GM12891 (cell line): ENCODE data around the gene YIF1B.

Source experiments
- DNase-seq: peaks from one replicate; pipeline ENCODE4 v3.0.0; 2011; ENCODE audit warnings: low spot score; ENCODE audit not compliant: insufficient read length
- FAIRE-seq: peaks from 2 replicates; lab custom pipeline; 2011; peaks lifted over from hg19 to GRCh38; lab: Jason Lieb, UNC
- PAX5 ChIP-seq: IDR thresholded peaks from 2 replicates; pipeline ENCODE4 v1.6.1; 2011; ENCODE audit warnings: low read length, moderate library complexity, mild to moderate bottlenecking; ENCODE audit not compliant: insufficient read depth, severe bottlenecking
- POLR2A ChIP-seq: IDR thresholded peaks from 2 replicates; pipeline ENCODE4 v1.6.1; 2011; ENCODE audit warnings: low read depth, low read length, control low read depth
- POLR2AphosphoS5 ChIP-seq: IDR thresholded peaks from 2 replicates; pipeline ENCODE4 v1.6.1; 2011; ENCODE audit warnings: low read depth, low read length, control low read depth
- POU2F2 ChIP-seq: IDR thresholded peaks from 2 replicates; pipeline ENCODE4 v1.6.1; 2011; ENCODE audit warnings: low read depth, mild to moderate bottlenecking, control low read depth, low read length, moderate library complexity
- SPI1 ChIP-seq: IDR thresholded peaks from 2 replicates; pipeline ENCODE4 v1.6.1; 2011; ENCODE audit warnings: low read depth, low read length, control low read depth
- TAF1 ChIP-seq: IDR thresholded peaks from 2 replicates; pipeline ENCODE4 v1.6.1; 2011; ENCODE audit warnings: low read depth, low read length, control low read depth

Gene YIF1B

DNA sequence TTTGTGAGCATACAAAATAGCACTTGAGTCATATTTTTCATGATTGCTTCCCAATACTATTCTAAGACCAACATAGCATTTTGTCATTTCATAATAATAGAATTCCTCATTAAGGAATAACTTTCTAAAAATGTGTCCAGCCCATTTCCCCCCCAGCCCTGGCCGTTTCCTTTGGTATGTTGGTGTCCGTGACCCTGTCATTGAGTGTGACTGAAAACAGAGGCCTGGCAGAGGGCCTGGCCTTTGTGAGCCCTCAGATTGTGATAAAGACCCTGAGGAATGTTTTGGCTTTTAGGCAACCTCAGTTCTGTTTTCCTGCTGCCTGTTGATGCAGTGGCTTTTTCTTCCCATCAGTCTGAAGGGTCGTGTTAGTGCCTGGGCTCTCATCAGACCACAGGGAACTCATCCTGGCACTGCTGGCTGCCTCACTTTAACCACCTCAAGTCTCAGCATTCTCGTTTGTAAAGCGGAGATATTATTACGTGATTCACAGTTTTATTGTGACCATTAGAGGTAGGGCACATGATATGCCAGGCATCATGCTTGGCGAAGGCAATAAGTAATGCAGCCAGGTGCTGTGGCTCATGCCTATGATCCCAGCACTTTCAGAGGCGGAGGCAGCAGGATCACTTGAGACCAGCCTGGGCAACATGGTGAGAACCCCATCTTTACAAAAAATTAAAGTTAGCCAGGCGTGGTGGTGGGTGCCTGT is 37.6 kb downstream of the YIF1B start:
- no peak for DNase-seq
- FAIRE-seq = no peak
- TF ChIP-seq SPI1 = no peak
- no peak for TF ChIP-seq TAF1
- TF ChIP-seq PAX5 = no peak
- TF ChIP-seq POU2F2 = no peak
- TF ChIP-seq POLR2A = no peak
- no peak for TF ChIP-seq POLR2AphosphoS5

- DNase-seq = no peak
- no peak for TF ChIP-seq TAF1
- FAIRE-seq = no peak
These were observed 38.2 kb downstream of the YIF1B start for GRCh38 chr19:38277549-38277948.

DNA sequence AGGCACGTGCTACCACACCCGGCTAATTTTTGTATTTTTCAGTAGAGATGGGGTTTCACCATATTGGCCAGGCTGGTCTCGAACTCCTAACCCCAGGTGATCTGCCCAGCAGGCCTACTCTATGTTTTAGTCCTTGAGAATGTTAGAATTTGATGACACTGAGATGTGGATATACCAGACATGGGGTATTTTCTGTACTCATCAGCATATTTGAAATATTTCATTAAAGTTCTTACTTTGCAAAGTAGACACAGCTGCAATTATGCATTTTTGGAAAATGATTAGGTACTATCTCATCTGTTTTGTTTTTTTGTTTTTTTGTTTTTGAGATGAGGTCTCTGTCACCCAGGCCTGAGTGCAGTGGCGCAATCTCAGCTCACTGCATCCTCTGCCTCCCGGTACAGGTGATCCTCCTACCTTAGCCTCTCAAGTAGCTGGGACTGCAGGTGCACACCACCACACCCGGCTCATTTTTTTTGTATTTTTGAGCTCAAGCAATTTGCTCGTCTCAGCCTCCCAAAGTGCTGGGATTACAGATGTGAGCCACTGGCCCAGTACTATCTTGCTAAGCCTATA is 38.7 kb downstream of the YIF1B start:
- no peak for TF ChIP-seq POLR2A
- no peak for TF ChIP-seq PAX5
- TF ChIP-seq TAF1 = no peak
- TF ChIP-seq SPI1 = no peak
- TF ChIP-seq POU2F2 = no peak
- no peak for TF ChIP-seq POLR2AphosphoS5
- FAIRE-seq (no peak), DNase-seq (no peak)

DNA sequence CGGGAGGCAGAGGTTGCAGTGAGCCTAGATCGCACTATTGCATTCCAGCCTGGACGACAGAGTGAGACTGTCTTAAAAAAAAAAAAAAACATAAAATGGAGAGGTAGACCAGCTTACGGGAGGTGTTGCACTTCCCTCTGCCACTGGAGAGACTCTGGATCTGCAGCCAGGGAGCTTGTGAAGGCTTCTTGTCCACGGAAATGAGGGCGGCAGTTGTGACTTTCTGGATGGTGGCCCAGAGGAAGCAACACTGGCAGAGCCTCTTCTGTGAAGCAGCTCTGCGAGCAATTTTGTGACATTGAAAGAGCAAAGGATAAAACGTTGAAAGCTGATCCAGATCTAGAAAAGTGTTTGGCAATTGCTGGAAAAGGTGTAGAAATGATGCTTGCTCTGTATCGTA is 41.0 kb downstream of the YIF1B start:
- DNase-seq = no peak
- TF ChIP-seq POLR2AphosphoS5 = no peak
- TF ChIP-seq PAX5 = no peak
- no peak for TF ChIP-seq SPI1
- no peak for TF ChIP-seq POU2F2
- TF ChIP-seq TAF1 = no peak
- TF ChIP-seq POLR2A = no peak
- FAIRE-seq = no peak

GRCh38 chr19:38273499-38273898 is 42.2 kb downstream of the YIF1B start:
- FAIRE-seq = no peak
- DNase-seq = no peak
- TF ChIP-seq POLR2A (no peak), POU2F2 (no peak), TAF1 (no peak), SPI1 (no peak), POLR2AphosphoS5 (no peak), PAX5 (no peak)

DNA sequence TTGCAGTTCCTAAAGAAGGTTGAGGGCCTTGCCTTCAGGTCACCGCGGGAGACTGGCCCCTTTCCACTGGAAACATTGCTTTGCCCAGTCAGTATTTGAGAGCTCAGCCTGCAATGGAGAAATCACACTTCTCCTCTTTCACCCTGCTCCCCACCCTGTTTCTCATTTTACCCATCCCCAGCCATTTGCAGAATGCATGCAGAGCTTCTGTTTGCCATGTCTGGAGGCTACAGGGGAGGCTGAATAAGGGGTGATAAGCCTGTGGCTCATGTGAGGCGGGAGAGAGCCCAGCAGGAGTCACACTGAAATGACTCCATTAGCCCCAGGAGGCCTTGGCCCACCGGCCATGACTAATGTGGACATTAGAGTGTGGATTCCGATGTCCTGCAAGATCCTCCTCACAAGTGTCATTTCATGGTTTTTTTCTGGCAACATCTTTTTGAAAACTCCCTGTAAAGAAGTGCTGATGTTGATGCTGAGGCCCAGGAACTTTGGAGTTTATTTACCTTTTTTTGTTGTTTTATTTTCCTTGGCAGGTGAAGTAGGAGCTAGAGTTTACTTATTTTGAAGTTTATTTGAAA is 45.1 kb downstream of the YIF1B start:
- FAIRE-seq (no peak), DNase-seq (no peak)

DNA sequence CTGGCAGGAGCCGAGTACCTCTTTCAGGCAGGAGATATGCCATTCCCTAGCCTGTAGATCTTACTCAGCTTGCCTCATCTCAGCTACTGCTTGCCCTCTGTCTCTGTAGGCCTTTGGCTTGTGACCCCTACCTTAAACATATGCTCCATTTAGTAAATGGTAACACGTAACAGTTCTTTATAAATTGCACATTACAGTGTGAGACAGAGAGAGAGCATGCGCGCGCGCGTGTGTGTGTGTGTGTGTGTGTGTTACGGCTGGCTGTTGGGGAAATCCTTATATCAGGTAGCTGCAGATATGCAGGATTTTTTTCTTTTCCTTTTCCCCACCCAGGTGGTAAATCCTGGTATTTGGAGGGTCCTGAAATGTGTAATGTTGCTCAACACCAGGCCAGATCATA is 47.2 kb downstream of the YIF1B start:
- DNase-seq (no peak), FAIRE-seq (no peak)
- no peak for TF ChIP-seq POLR2AphosphoS5
- TF ChIP-seq SPI1 = no peak
- TF ChIP-seq PAX5 = no peak
- TF ChIP-seq POLR2A = no peak
- no peak for TF ChIP-seq POU2F2
- TF ChIP-seq TAF1 = no peak

More for the DNA sequence above, 45.1 kb downstream of the YIF1B start:
- TF ChIP-seq POLR2AphosphoS5 (no peak), POU2F2 (no peak), SPI1 (no peak), POLR2A (no peak), PAX5 (no peak), TAF1 (no peak)

DNA sequence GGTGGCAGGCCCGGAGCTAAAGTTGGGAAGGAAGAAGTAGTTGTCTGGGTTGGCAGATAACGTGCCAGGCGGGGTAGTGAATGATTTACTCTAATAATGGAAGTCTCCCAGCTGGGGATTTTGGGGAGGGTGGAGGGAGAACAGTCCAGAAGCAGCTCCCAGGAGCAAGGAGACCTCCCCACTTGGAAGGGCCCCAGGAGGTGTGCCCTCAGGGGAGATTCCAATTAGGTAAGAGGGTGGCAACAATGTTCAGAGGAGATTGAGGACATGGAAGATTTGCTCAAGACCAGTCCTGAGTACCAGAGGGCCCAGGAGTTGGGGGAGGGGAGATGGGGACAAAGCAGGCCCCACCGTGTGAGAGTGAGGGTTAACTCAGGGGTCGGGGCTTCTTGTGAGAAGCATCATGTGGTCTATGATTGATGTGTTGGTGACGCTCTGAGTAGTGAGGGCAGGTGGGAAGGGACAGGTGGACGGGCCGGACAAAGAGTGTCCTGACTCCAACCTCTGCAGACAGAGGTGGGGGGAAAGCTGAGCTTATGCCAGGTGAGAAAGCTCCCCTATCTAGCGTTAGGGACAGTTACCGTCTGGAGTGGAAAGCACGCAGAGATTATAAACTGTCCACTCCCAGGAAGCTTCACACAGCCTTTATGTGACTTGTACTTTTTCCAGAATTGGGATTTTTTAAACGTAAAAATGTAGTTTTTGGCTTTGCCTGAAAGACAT is 47.8 kb downstream of the YIF1B start:
- DNase-seq (no peak), FAIRE-seq (no peak)
- TF ChIP-seq POU2F2 (no peak), POLR2AphosphoS5 (no peak), SPI1 (no peak), PAX5 (no peak), POLR2A (no peak), TAF1 (no peak)

DNA sequence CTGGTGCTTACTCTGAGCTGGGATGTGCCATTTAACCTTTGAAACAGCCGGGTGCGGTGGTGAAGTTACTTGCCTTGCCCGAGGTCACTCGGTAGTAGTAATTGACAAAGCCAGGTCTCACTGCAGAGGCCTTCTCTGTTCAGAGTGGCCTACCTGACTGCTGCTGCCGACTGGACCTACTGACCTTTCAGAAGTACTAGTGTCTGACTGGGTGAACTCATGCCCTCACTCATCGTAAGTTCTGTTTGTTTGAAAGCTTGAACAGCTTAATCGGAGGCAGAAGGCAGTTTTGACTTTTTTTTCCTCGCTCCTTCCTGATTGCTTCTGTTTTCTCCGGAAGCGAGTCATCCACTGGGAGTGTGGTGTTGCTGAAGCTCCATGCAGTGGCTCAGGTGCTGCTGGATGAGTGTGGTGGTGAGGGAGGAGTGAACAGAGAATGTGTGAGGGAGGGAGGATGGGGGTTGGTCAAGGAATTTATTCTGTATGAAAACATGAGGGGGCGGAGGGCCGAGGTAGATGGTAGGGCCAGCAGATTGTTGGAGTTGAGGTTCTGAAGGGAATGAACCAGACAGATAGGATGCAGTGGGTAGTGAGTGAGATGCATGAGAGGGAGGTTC is 48.7 kb downstream of the YIF1B start:
- DNase-seq (no peak), FAIRE-seq (no peak)
- no peak for TF ChIP-seq SPI1
- TF ChIP-seq PAX5 = no peak
- TF ChIP-seq POLR2A = no peak
- TF ChIP-seq TAF1 = no peak
- no peak for TF ChIP-seq POU2F2
- no peak for TF ChIP-seq POLR2AphosphoS5
